Measurements from ENCODE around the gene VIL1. TPM values are rescaled to one million over a fixed set of nuclear protein-coding genes. Genes with fewer than 3 reads are reported as not detected.

VIL1 gene
- total and polyA plus RNA-seq, 2 of the 13 experiments (the other 11 are each of a cell fraction or from before 2014, with no cell fraction given), result 287 to 301 TPM

- no peak overlapping the region for H3K27ac ChIP-seq (ENCODE audit: extremely low read length, insufficient read depth, low read length)
- in situ Hi-C loops (cut with HindIII; ENCODE audit: extremely low pct_ligation_motif_present, low pct_unique_long_range_greater_than_20kb), result no loop called here
- ATAC-seq (peak; percentile 4; the same call in 1 of the 3 replicates), FAIRE-seq (no peak), DNase-seq (ENCODE audit: low spot score) (no peak)
- peaks cover 11 to 33% of the 10 kb centered on the region in 2 experiments for H3K27me3 ChIP-seq (ENCODE audit: control insufficient read depth in 1 of 2, insufficient read depth in 2 of 2, low read length in 2 of 2)
- no peaks in the 10 kb centered on the region for H3K79me2 ChIP-seq (ENCODE audit: insufficient read depth, low read length)
- POLR2A ChIA-PET, result interaction anchor here (0.7 to 1.9 kb wide), 4 partner anchors 16 to 90 kb away, joined by 3 to 6 read pairs (median 4); partner anchors contain the start of genes CATIP and CTDSP1
- no peaks in the 10 kb centered on the region for H3K36me3 ChIP-seq (replicated peaks in 1 of 2; ENCODE audit: control insufficient read depth in 1 of 2, insufficient read depth in 2 of 2, low read length in 2 of 2)
- intact Hi-C loops (cut with micrococcal nuclease; ENCODE audit: unreplicated experiment), result no loop called here
- no peak overlapping the region; a peak in 1 of 6 replicates for H3K4me3 ChIP-seq (replicated peaks in 1 of 3; ENCODE audit: insufficient read depth in 1 of 3, low read depth in 2 of 3, low read length in 3 of 3)
- TF ChIP-seq FOSL2 (CRISPR knock-in tag; IDR thresholded peaks at IDR 0.05) (peak; percentile 79), ZSCAN29 (CRISPR knock-in tag; conservative IDR thresholded peaks at IDR 0.05) (no peak), ZNF687 (CRISPR knock-in tag; IDR thresholded peaks at IDR 0.05) (peak; percentile 30; the same call in 1 of the 2 replicates), HNRNPL (IDR thresholded peaks at IDR 0.05; ENCODE audit: low read depth, low read length) (peak; percentile 77; the same call in 1 of the 2 replicates), MAZ (IDR thresholded peaks at IDR 0.05; ENCODE audit: borderline replicate concordance, low read depth, low read length) (no peak), MAZ (CRISPR knock-in tag; IDR thresholded peaks at IDR 0.05; ENCODE audit: low read depth) (no peak), SRF (IDR thresholded peaks at IDR 0.05; ENCODE audit: low read depth, low read length) (no peak), ZBTB33 (CRISPR knock-in tag; IDR thresholded peaks at IDR 0.05) (peak; percentile 31; the same call in 1 of the 2 replicates), ZBTB26 (CRISPR knock-in tag; IDR thresholded peaks at IDR 0.05; ENCODE audit: borderline replicate concordance) (peak; percentile 31; the same call in 1 of the 2 replicates), SMAD3 (CRISPR knock-in tag; IDR thresholded peaks at IDR 0.05) (0 out of 2 replicates have a peak, but pooled peaks have one; percentile 17), CEBPG (CRISPR knock-in tag; IDR thresholded peaks at IDR 0.05) (no peak), ZNF292 (CRISPR knock-in tag; IDR thresholded peaks at IDR 0.05; ENCODE audit: borderline replicate concordance, low read depth) (no peak), MAFK (conservative IDR thresholded peaks at IDR 0.05 in 1 of 2, IDR thresholded peaks at IDR 0.05 in 1 of 2; ENCODE audit: low read length in 2 of 2) (no peak), TEAD3 (CRISPR knock-in tag; optimal IDR thresholded peaks at IDR 0.05; ENCODE audit: borderline replicate concordance) (peak; percentile 50)
- BruUV-seq (replicated peaks), result no TSS peak
- no peaks in the 10 kb centered on the region for H4K20me1 ChIP-seq (ENCODE audit: insufficient read depth, low read length)
- peaks cover 71% of the 10 kb centered on the region for H3K4me1 ChIP-seq (ENCODE audit: insufficient read depth, low read length)
- H3K4me2 ChIP-seq (ENCODE audit: low read depth, low read length), result peak overlapping the region; percentile 38; the same call in 1 of the 2 replicates
- no peak overlapping the region for H2AFZ ChIP-seq (ENCODE audit: low read length)
- WGBS (ENCODE audit: low lambda C conversion rate), result 51% methylated on average over 10 of the region's 10 CpGs
- CTCF ChIA-PET (ENCODE audit: low intra/inter-chr PET ratio, low total read pairs), result no interaction called here
- no peak overlapping the region for H3K9ac ChIP-seq (ENCODE audit: insufficient read depth, low read depth, low read length)
- H3K9me3 ChIP-seq (ENCODE audit: low read length), result no peaks in the 10 kb centered on the region
Observed at GRCh38 chr2:218383892-218384519, 34.9 kb upstream of the VIL1 start.

All from HepG2 (cell line).